HG03196 (cell line): ENCODE results near the gene TTC24.
"Not testable (repeated sequence)": the region's sequence is repeated elsewhere in the genome, so short reads cannot be mapped to it uniquely, and the experiment has no call there.

Source experiments
- ATAC-seq: cut with Tn5 transposase; IDR thresholded peaks from one replicate; pipeline ENCODE4 v1.9.1; 2021; ENCODE audit not compliant: unreplicated experiment

The TTC24 gene

DNA sequence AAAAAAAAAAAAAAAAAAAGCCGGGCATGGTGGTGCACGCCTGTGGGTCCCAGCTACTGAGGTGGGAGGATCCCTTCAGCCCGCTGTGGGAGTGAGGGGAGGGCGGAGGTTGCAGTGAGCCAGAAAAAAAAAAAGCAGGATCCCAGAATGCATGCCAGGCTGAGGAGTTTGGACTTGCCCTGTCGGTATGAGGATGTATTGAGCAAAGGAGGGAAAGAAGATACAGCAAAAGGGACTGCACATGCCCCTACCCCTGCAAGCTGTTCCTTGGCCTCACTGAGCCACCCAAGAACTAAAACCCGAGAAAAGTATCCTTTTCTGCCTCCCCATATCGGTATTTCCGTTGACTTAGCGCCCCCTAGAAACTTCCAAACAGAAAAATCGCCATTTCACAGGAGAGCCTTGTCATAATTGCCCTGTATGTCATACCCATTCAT lies 23.1 kb downstream of the TTC24 start:
- ATAC-seq: no peak

DNA sequence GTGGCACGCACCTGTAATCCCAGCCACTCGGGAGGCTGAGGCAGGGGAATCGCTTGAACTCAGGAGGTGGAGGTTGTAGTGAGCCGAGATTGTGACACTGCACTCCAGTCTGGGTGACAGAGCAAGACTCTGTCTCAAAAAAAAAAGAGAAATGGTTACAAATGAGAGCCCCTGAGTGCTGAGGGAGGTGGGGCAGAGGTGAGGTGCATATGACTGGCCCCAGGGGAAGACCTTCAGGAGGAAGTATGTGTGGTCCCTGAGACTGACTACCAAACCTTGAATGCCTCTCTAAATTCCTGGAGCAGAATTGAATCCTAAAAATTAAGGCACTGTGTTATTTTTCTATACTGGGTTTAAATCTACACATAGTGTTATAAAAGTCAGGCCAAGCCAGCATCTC lies 27.8 kb downstream of the TTC24 start:
- not testable (repeated sequence) for ATAC-seq

DNA sequence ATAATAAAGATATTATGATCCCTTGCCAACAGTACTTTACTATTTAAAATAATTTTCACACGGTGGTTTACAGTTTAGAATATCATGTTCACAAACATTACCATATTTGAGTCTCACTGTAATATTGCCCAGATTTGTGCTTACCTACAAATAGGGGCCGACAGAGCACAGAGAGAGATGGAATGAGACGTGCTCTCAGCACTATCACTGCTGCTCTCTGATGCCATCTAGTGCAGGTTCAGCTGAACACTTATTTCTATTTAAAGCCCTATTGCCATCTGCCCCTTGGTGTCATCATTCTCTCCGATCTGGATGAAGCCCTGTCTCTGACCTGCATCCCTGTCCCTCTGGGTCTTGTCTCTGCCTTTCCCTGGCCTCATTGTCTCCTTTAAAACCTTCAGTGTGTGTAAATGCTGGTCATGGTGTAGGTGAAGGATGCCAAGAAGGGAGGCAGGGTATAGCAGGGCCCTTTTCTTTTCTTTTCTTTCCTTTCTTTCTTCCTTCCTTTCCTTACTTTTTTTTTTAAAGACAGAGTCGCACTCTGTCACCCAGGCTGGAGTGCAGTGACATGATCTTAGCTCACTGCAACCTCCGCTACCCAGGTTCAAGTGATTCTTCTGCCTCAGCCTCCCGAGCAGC lies 28.6 kb downstream of the TTC24 start:
- no peak for ATAC-seq

DNA sequence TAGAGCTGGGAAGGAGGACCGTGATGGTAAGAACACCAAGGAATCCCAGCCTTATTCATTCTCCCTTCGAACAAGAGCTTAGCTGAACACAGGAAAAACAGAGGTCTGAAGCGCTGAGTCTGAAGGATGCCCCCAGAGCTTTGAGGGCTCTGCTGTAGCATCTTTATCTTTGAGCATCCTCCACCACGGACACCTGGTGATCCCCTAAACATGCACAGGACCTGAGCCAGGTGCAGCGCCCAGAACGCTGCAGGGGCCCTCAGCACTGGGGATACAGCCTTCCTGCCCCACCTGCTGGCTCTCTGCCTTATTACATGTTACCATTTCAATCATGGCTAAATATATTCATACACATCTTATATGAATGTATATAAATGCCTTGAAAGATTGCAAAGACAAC lies 29.5 kb downstream of the TTC24 start:
- peak; percentile 52 for ATAC-seq

DNA sequence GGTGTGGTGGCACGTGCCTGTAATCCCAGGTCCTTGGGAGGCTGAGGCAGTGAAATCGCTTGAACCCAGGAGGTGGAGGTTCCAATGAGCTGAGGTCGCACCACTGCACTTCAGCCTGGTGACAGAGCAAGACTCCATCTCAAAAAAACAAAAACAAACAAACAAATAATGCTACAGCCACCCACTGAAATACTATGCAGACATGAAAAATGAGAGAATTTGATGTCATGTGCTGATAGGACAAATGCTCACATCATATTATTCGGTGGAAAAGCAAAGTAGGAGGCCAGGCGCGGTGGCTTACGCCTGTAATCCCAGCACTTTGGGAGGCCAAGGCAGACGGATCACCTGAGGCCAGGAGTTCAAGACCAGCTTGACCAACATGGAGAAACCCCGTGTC lies 30.5 kb downstream of the TTC24 start:
- not testable (repeated sequence) for ATAC-seq

DNA sequence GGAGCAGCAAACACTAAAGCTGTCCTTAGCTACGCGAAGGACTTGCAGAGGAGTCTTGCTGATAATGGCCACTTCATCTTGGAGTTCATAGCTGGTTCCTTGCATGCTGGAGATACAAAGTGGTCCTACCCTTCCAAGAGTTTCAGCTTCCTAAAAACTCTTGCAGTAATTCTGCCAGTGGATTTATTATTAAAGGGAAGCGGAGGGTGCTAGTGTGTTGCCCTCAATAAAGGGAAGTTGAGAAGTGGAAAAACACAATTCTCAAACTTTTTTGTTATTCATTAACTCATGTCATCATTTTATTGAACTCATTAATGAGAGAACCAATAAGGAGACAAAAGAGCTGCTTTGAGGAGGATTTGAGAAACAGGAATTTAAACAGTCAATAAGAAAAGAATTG lies 33.1 kb downstream of the TTC24 start:
- ATAC-seq: no peak

DNA sequence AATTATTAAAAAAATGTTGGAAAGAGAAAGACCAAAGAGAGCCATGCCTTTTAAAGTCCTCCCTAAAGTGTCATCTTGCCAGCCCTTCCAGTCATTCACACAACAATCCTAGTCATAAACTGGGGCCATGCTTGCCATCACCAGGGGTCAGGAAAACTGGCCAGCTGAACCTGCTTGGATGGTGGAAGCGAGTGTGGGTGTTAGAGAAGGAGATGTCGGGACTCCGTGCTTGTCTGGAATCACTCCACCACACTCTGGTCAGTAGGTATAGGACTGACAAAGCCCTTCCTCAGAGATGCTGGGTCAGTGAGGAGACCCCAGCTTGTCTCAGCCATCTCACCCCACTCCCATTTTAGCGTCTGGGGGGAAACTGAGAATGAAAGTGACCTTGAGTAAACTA lies 36.4 kb downstream of the TTC24 start:
- no peak for ATAC-seq

DNA sequence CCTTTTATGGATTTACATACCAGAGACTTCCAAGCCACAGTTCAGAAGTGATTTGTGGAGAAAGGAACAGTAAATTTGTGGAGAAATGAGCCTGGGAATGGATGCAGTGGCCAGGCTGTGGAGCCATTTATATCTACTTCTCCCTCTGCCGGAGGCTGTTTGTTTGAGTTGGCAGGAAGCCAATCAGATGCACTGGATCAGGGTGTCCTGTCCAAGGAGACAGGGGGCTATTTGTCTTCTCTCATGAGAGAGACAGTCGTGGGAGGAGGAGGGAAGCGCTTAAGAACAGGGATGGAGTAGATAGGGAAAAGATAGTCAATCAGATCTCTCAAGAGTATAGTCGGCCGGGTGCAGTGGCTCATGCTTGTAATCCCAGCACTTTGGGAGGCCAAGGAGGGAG lies 36.9 kb downstream of the TTC24 start:
- ATAC-seq: no peak

DNA sequence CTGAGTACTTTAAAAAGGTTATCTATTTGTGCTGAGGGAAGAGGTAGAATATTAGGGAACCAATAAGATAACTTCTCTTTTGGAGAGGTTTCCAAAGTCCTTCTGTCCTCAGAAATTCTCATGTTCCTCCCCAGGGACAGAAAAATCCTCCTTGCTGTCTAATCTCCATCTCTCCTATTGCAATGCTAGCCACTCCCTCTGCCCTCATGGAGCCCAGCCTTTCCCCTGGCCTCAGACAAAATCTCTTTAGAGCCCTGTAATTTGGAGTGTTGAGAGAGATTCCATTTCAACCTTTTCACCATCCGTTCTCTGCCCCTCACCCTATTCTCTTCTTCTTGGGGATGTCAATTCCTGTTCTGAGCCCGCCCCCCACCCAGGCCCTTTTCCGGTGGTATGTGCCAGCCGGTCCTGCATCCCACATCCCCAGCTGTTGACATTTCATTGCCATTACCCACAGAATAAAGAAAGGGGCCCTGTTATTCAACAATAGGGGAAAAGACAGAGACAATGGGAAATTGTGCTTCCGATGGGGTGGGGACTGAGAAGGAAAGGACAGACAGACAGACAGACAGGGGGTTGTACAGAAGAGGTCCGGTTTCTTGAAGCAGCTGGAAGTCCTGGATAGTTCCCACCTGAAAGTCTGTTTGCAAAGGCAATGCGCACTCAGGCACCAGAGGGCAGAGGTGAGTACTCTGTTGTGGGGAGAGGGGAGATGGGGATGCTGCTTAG lies 39.5 kb downstream of the TTC24 start, which contains the start of gene HAPLN2:
Gene HAPLN2 (plus strand): TSS at position 563 of the 729 bp plus-strand sequence. CDS start 4,076 bp downstream, outside the sequence.
- no peak for ATAC-seq

DNA sequence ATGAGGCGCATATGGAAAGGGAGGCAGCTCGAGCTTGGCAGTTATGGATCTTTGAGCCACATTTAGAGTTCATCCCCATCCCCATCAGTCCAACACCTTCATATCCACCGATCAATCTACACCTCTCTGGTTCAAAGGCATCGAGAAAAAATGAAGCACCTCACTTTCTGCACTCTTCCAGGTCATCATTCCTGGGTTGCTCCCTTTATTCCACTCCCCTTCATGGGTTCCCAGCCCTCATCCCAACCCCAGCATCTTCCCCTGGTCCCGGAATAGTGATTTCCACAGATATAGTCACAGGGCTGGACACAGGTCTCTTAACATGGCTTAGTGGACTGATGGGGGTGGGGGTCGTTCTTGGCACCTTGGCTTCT lies 40.0 kb downstream of the TTC24 start:
- ATAC-seq: no peak

DNA sequence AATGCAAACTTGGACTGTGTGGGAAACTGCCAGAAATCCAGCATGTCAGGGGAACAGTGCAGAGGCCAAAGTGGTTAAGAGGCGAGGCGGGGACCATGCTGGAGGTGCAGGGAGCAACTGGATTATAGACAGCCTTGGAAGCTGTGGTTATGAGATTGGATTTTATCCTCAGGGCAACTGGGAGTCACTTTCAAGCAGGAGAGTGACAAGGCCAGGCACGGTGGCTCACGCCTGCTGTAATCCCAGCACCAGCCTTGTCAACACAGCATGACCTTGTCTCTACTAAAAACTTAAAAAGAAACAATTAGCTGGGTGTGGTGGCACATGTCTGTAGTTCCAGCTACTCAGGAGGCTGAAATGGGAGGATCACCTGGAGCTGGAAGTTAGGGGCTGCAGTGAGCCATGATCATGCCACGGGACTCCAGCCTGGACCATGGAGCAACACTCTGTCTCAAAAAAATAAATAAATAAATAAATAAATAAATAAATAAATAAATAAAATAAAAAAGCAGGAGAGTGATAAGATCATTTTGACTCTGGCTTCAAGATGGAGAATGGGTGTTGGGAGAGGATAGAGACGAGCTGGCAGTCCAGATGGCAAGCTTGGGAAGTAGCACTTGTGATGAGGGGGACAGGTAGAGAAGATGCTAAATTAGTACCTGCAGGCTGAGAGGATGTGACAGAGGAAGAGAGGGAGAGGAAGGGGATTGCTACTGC lies 43.2 kb downstream of the TTC24 start:
- no peak for ATAC-seq

DNA sequence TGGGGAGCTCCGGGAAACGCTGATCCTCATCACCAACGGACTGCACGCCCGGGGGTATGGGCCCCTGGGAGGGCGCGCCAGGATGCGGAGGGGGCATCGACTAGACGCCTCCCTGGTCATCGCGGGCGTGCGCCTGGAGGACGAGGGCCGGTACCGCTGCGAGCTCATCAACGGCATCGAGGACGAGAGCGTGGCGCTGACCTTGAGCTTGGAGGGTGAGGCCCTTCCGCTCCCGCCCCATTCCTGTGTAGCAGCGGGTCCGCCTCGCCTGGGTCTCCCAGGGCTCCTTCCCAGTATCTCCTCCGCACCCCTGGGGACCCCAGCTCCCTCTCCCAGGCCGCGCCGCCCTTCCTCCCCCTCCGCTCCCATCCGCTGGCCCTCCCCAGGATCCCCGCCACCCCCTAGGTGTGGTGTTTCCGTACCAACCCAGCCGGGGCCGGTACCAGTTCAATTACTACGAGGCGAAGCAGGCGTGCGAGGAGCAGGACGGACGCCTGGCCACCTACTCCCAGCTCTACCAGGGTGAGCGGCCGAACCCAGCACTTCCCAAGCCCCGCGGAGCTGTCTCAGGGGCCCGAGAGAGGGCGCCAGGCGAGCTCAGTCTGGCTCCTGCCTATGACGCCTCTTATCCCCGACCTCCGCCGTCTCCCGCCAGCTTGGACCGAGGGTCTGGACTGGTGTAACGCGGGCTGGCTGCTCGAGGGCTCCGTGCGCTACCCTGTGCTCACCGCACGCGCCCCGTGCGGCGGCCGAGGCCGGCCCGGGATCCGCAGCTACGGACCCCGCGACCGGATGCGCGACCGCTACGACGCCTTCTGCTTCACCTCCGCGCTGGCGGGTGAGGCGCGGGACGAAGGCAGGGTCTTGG lies 44.7 kb downstream of the TTC24 start:
- ATAC-seq: no peak

DNA sequence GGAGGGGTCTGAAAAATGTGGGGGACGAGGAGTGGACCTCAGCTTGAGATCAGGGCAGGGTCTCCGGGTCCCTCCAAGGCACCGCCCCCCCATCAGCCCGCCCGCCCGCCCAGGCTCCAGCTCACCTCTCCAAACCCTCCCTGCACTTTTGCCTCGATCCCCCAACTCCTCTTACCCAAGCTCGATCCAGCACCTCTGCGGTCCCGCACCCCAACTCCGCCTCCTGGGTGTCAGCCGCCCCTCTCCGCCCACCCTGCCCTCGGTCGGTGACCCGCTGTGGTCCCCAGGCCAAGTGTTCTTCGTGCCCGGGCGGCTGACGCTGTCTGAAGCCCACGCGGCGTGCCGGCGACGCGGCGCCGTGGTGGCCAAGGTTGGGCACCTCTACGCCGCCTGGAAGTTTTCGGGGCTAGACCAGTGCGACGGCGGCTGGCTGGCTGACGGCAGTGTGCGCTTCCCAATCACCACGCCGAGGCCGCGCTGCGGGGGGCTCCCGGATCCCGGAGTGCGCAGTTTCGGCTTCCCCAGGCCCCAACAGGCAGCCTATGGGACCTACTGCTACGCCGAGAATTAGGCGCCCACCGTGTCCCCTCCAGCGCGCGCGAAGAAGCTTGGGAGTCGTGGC lies 45.4 kb downstream of the TTC24 start:
- no peak for ATAC-seq

DNA sequence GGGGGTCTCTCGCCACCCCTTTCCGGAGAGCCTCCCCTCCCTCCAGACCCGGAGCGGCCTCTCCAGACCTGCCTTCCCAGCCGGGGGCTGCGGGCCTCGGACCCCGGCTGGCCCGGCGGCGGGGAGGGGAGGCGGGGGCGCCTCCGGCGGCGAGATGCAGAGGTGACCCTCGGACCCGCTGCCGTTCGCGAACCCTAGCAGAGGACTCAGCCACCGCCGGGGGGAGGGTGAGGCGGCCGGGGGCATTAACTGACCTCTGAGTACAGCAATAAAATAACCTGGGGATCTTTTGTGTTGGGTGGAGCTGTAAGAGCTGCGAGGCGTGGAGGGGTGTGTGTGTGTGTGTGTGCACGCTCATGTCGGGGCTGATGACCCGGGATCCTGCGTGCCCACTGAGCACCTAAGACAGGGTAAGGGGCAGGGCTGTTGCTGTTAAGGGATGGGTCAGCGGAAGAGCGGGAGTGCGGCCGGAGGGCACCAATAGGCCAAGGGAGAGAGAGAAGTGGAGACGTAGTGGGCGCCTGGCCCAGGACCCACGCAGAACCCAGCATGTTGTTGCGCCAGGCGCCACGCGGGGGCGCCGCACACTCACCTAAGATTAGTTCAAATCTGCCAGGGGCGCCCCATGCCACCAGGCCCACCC lies 46.0 kb downstream of the TTC24 start:
- ATAC-seq: no peak

DNA sequence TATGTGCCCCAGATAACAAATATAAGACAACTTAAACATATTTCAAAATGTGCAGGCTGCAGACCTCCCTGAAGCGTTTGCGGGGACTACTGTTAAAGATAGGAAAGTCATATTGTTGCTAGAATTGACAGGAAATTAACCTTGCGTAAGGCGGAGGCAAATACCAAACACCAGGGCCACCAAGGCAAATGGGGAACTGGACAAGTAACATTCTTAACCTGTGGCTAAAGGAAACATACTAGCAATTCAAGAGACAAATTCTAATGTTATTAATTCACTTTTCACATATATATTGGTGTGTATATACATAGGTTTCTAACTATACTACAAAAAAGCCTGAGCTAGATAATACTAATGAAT lies 46.5 kb downstream of the TTC24 start:
- no peak for ATAC-seq

DNA sequence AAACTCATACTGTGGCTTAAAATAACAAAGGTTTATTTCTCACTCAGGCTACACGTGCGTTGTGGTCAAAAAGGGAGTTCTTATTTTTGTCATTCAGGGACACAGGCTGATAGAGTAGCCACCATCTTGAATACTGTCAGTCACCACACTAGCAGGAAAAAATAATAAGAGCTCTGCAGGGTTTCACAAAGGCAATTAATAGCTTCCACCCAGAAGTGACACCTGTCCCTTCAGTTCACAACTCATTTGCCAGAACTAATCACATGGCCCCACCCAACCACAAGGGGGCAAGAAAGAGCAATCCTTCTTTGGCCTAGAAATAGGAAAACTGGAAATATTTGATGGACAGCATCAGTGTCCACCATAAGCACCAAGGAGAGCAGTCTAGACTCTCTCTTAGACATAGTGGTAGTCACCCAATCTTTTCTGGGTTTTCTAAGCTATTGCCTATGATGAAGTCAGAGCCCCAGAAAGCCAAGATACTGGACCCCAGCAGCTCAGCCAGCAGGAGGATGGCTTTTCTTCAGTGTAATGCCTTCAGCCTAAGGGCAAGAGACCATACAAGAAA lies 47.9 kb downstream of the TTC24 start:
- ATAC-seq: no peak

DNA sequence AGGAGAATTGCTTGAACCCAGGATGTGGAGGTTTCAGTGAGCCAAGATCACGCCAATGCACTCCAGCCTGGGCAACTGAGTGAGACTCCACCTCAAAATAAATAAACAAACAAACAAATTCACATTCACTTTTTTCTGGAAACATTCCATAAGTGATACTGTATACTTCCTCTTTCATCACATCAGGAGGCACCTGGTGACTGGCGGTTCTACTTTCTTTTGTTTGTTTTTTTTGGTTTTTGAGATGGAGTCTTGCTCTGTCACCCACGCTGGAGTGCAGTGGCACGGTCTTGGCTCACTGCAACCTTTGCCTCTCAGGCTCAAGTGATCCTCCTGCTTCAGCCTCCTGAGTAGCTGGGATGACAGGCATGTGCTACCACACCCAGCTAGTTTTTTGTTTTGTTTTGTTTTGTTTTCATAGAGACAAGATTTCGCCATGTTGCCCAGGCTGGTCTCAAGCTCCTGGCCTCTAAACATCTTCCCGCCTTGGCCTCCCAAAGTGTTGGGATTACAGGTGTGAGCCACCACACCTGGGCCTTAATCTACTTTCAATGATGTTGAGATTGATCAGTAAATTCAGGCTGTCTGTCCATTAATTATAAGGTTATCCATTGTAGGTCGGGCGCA lies 50.4 kb downstream of the TTC24 start:
- no peak for ATAC-seq

DNA sequence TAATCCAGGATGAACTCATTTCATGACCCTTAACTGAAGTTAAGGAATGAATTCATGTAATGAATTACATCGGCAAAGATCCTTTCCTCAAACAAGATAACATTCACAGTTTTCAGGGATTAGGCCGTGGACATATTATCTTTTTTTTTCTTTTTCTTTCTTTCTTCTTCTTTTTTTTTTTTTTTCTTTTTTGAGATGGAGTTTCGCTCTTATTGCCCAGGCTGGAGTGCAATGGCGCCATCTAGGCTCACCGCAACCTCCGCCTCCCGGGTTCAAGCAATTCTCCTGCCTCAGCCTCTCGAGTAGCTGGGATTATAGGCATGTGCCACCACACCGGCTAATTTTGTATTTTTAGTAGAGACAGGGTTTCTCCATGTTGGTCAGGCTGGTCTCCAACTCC lies 51.6 kb downstream of the TTC24 start:
- ATAC-seq: not testable (repeated sequence)

DNA sequence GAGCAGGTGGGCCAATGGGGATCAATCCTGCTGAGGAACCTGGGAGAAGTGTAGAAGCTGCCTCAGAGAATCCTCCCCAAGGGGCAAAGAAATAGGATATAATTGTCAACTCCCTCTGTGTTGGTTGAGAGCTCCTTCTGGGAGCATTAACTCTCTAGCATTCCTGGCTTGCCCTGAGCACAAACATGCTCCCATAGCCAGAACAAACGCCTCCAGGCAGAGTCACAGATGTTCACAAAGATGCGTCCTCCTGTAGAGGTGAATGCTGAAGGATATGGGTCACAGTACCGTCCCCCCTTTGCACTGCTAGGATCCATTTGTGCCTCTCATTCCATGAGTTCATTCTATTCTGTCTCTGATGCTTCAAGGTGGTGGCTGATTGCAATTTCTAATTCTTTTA lies 52.8 kb downstream of the TTC24 start:
- no peak for ATAC-seq
